Cardiac muscle cell (in vitro differentiated cells and primary cell): ENCODE measurements around the gene MDH1. TPM values are rescaled to one million over a fixed set of nuclear protein-coding genes. Genes with fewer than 3 reads are reported as not detected.

Experiments used
- DNase-seq, 2 donors: peaks; one replicate each; pipeline versions ENCODE4 v3.0.0 to v3.0.0-alpha.2; 2010 to 2017; ENCODE audit warnings: low read depth in 1 of 2, low spot score in 1 of 2
- H3K27ac ChIP-seq: fragments of 200-600 bp; sonication (generic); 2 replicates; pipeline ENCODE4 v1.5.1; 2016
- H3K27me3 ChIP-seq: fragments of 200-600 bp; sonication (generic); 2 replicates; pipeline ENCODE4 v1.6.0; 2016; ENCODE audit warnings: control low read depth
- H3K36me3 ChIP-seq: fragments of 200-600 bp; sonication (generic); 2 replicates; pipeline ENCODE4 v1.5.1; 2016; ENCODE audit warnings: control low read depth
- H3K4me1 ChIP-seq: fragments of 200-600 bp; sonication (generic); 2 replicates; pipeline ENCODE4 v1.8.1; 2017; ENCODE audit warnings: low read depth, mild to moderate bottlenecking, mixed run types
- H3K4me3 ChIP-seq: fragments of 200-600 bp; sonication (generic); 2 replicates; pipeline ENCODE4 v1.5.1; 2016; ENCODE audit warnings: mild to moderate bottlenecking
- H3K9me3 ChIP-seq: fragments of 200-600 bp; sonication (generic); 2 replicates; pipeline ENCODE4 v1.5.1; 2017; ENCODE audit warnings: low read depth, mild to moderate bottlenecking, control low read depth
- polyA plus RNA-seq: library from polyadenylated mRNA; unstranded; fragments of >200 nt; fragmentation: Nextera tagmentation; extraction: Ambion mirVana; gene quantifications from 2 replicates; pipeline ENCODE4 v1.2.1, GENCODE V29; 2016
- total RNA-seq: library from RNA; depleted of rRNA; stranded (reverse); fragments of >200 nt; gene quantifications from 2 replicates; pipeline ENCODE4 v1.2.3, GENCODE V29; 2016
- TF ChIP-seq, protein P1 (sequence below): IDR thresholded peaks from 2 replicates; pipeline ENCODE4 v1.5.1; 2012; ENCODE audit warnings: low read depth, mild to moderate bottlenecking, low read length

Gene MDH1
- total and polyA plus RNA-seq, 2 experiments from 2014 or later, result 668 to 1,373 TPM

DNA sequence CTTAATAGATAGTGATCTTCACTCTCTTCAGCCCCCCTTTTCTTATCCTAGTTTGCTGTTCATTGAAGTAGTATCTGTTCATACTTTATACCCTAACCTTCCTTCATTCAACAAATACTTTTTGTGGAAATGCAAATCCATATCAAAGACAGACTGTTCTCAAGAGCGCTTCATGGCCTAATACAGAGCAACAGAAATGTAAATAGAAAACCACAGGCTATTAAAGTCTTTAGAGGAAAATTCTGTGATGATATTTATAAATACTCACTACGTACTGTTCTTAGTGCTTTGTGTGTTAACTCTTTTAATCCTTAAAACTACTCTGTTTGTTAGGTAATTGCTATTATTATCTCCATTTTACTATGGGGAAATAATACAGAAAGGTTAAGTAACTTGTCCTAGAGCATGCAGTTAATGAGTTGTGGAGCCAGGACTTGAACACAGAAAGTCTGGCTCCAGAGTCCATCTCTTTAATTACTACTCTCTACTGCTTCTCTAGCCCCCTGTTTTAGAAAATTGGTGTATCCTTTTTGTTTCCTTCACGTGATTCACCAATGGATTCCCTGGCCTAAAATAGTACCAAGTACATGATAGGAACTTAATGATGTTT, 2.9 kb downstream of the MDH1 start:
- TF ChIP-seq, protein P1, sequence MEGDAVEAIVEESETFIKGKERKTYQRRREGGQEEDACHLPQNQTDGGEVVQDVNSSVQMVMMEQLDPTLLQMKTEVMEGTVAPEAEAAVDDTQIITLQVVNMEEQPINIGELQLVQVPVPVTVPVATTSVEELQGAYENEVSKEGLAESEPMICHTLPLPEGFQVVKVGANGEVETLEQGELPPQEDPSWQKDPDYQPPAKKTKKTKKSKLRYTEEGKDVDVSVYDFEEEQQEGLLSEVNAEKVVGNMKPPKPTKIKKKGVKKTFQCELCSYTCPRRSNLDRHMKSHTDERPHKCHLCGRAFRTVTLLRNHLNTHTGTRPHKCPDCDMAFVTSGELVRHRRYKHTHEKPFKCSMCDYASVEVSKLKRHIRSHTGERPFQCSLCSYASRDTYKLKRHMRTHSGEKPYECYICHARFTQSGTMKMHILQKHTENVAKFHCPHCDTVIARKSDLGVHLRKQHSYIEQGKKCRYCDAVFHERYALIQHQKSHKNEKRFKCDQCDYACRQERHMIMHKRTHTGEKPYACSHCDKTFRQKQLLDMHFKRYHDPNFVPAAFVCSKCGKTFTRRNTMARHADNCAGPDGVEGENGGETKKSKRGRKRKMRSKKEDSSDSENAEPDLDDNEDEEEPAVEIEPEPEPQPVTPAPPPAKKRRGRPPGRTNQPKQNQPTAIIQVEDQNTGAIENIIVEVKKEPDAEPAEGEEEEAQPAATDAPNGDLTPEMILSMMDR, result no peak
- H3K36me3 ChIP-seq, result peaks cover 36% of the 10 kb centered on the region
- no peaks in the 10 kb centered on the region for H3K27me3 ChIP-seq
- DNase-seq, result no peak
- peak overlapping the region; percentile 99 for H3K27ac ChIP-seq
- peak overlapping the region; percentile 89 for H3K4me3 ChIP-seq
- peaks cover 45% of the 10 kb centered on the region for H3K4me1 ChIP-seq
- H3K9me3 ChIP-seq, result no peaks in the 10 kb centered on the region

DNA sequence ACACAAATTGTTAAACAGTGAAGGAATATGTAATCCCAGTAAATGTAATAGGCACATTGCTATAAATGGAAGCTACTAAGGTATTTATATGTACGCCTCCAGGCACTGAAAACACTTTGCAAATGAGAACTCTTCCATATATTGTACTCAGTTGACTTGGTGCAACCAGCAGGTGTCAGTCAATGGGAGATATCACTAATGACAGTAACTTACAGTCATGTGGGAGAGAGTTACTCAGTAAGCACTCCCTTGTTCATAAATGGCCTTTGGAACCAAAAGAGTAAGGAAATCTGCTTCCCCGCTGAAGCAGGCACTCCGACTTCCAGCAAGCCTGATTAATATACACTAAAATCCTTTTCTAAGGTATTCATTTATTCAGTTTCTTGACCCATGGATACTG, 5.9 kb downstream of the MDH1 start:
- DNase-seq, result no peak
- H3K9me3 ChIP-seq, result no peaks in the 10 kb centered on the region
- H3K36me3 ChIP-seq, result peaks cover 60% of the 10 kb centered on the region
- no peak overlapping the region for H3K4me3 ChIP-seq
- TF ChIP-seq, protein P1, result no peak
- H3K27me3 ChIP-seq, result no peaks in the 10 kb centered on the region
- H3K4me1 ChIP-seq, result peaks cover 59% of the 10 kb centered on the region
- H3K27ac ChIP-seq, result no peak overlapping the region

DNA sequence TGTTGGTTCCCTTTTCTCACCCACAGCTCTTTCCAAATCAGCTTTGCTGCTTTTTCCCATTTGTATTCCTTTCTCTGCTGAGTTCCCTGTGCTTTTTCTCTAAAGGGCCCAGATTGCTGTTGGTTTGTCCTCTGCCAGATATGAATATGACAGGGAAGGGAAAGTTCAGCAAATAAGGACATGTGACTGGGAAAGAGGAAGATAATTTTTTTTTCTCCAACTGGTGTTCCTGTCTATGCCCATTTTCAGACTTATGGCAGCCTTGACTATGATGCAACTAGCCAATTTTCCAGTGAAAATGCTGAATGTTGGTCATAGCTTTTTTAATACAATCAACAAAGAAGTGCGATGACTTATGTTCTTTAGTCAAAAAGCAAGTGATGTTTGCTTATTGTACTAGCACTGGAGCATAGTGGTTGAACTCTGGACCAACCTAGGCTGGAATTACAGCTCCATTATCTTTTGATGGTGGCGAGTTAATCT, 7.7 kb downstream of the MDH1 start:
- Histone ChIP-seq H3K27me3 (no peaks in the 10 kb centered on the region), H3K36me3 (peaks cover 70% of the 10 kb centered on the region), H3K9me3 (no peaks in the 10 kb centered on the region), H3K27ac (no peak overlapping the region), H3K4me1 (peaks cover 68% of the 10 kb centered on the region), H3K4me3 (no peak overlapping the region)
- TF ChIP-seq, protein P1, result no peak
- no peak for DNase-seq

DNA sequence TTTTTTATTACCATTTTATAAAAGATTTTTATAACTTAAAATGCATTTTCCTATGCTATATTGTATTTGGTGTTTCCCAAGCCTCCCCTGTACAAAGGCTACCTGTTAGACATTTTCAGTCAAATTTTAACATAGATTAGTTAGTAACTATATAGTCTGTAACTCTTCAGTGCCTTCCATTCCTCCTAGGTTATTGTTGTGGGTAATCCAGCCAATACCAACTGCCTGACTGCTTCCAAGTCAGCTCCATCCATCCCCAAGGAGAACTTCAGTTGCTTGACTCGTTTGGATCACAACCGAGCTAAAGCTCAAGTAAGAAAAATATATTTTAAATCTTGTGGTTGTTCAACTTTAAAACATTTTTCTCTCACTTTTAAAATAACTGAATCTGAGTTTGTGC, 10.2 kb downstream of the MDH1 start:
- Histone ChIP-seq H3K27me3 (no peaks in the 10 kb centered on the region), H3K4me3 (no peak overlapping the region), H3K9me3 (no peaks in the 10 kb centered on the region), H3K27ac (peak overlapping the region; percentile 40), H3K36me3 (peaks cover 74% of the 10 kb centered on the region), H3K4me1 (peaks cover 46% of the 10 kb centered on the region)
- TF ChIP-seq, protein P1, result no peak
- DNase-seq, result no peak

DNA sequence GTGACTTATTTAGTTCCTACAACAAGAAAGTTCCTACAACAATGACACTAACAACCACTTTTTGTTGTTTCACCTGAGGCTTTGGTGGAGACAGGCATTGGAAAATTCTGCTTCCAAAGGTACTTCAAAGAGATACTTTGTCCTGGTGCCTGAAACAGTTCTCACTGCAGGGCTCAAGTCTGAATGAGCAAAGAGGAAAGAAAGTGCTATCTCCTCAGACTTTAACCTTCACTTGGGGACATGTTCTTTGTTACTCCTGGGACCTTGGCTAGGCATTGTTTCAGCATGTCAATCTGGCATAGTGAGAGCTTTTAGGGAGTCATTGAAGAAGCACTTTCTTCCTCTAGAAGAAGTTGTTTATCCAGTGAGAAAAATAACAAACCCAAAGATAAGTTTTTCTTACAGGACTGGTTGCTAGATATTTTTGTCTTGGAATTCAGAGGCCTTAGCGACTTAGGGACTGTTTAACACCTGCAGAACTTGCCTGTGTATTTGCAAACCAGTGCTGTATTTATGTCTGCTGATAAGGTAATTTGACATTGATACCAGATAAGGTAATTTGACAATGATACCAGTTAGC, 12.2 kb downstream of the MDH1 start:
- Histone ChIP-seq H3K27me3 (no peaks in the 10 kb centered on the region), H3K4me1 (peaks cover 41% of the 10 kb centered on the region), H3K36me3 (peaks cover 75% of the 10 kb centered on the region), H3K27ac (peak overlapping the region; percentile 68), H3K4me3 (no peak overlapping the region), H3K9me3 (no peaks in the 10 kb centered on the region)
- DNase-seq, result no peak
- TF ChIP-seq, protein P1, result no peak
